Large intestine (tissue), 3 donors: ENCODE results near the gene SMURF1. TPM values are rescaled to one million over a fixed set of nuclear protein-coding genes. Genes with fewer than 3 reads are reported as not detected.
A peak's percentile ranks its signal among the peaks of the same experiment; 100 is the strongest.
"Not testable (repeated sequence)": the region's sequence is repeated elsewhere in the genome, so short reads cannot be mapped to it uniquely, and the experiment has no call there.

Experiments
- DNase-seq, 2 donors: peaks; one replicate each; pipeline versions ENCODE4 v3.0.0 to v3.0.0-alpha.2; 2013
- H3K27ac ChIP-seq: one replicate; pipeline ENCODE4 v1.5.1; 2013; ENCODE audit warnings: low read length
- H3K27me3 ChIP-seq: 2 replicates; pipeline ENCODE4 v1.6.1; 2013; ENCODE audit warnings: low read length; ENCODE audit not compliant: control insufficient read depth, insufficient read depth
- H3K36me3 ChIP-seq: 2 replicates; pipeline ENCODE4 v1.6.1; 2013; ENCODE audit warnings: low read length; ENCODE audit not compliant: control insufficient read depth, insufficient read depth
- H3K4me1 ChIP-seq: one replicate; pipeline ENCODE4 v1.6.1; 2013; ENCODE audit warnings: low read length; ENCODE audit not compliant: control insufficient read depth, insufficient read depth
- H3K4me3 ChIP-seq: one replicate; pipeline ENCODE4 v1.5.1; 2013; ENCODE audit warnings: low read length
- H3K9me3 ChIP-seq: one replicate; pipeline ENCODE4 v1.6.1; 2013; ENCODE audit warnings: mild to moderate bottlenecking, low read depth, low read length, moderate library complexity; ENCODE audit not compliant: control insufficient read depth
- WGBS: methylation state at CpG from one replicate; pipeline ENCODE4 v1.1.5; 2013; ENCODE audit warnings: low lambda C conversion rate; ENCODE audit not compliant: insufficient coverage; 5-methylcytosine and 5-hydroxymethylcytosine counted together
- polyA plus RNA-seq: library from polyadenylated mRNA; unstranded; fragments of 120-200 nt; gene quantifications from one replicate; pipeline ENCODE4 v1.2.1, GENCODE V29; 2013

Gene SMURF1
- polyA plus RNA-seq, 1 donor = 14.5 TPM

- Histone ChIP-seq H3K4me1 (peaks cover 19% of the 10 kb centered on the region), H3K27me3 (no peaks in the 10 kb centered on the region), H3K36me3 (no peaks in the 10 kb centered on the region), H3K4me3 (no peak overlapping the region), H3K9me3 (no peaks in the 10 kb centered on the region), H3K27ac (no peak overlapping the region)
- no peak for DNase-seq
- 60% methylated on average over 1 of the region's 4 CpGs for WGBS
These were observed 27.8 kb upstream of the SMURF1 start for GRCh38 chr7:99171731-99172130.

- H3K4me1 ChIP-seq = peaks cover 19% of the 10 kb centered on the region
- peak overlapping the region; percentile 68 for H3K27ac ChIP-seq
- H3K36me3 ChIP-seq = no peaks in the 10 kb centered on the region
- no peak overlapping the region for H3K4me3 ChIP-seq
- H3K9me3 ChIP-seq = no peaks in the 10 kb centered on the region
- 20% methylated on average over 1 of the region's 3 CpGs for WGBS
- no peaks in the 10 kb centered on the region for H3K27me3 ChIP-seq
- peak; percentile 85 to 91 for DNase-seq
These were observed 26.8 kb upstream of the SMURF1 start for GRCh38 chr7:99170730-99171074.

GRCh38 chr7:99170065-99170729 is 26.3 kb upstream of the SMURF1 start:
- Histone ChIP-seq H3K4me3 (no peak overlapping the region), H3K27ac (peak overlapping the region; percentile 68), H3K9me3 (no peaks in the 10 kb centered on the region), H3K4me1 (peaks cover 19% of the 10 kb centered on the region), H3K27me3 (no peaks in the 10 kb centered on the region), H3K36me3 (no peaks in the 10 kb centered on the region)
- WGBS = 86% methylated on average over 2 of the region's 6 CpGs
- DNase-seq = no peak

- no peak overlapping the region for H3K4me3 ChIP-seq
- H3K4me1 ChIP-seq = peaks cover 8% of the 10 kb centered on the region
- no peak overlapping the region for H3K27ac ChIP-seq
- DNase-seq = no peak
- H3K9me3 ChIP-seq = no peaks in the 10 kb centered on the region
- H3K27me3 ChIP-seq = no peaks in the 10 kb centered on the region
- no peaks in the 10 kb centered on the region for H3K36me3 ChIP-seq
- no CpG with 5 or more reads among the region's 8 CpGs for WGBS
These were observed 23.2 kb upstream of the SMURF1 start for GRCh38 chr7:99167072-99167471.

GRCh38 chr7:99165816-99166215 is 21.9 kb upstream of the SMURF1 start:
- no peak for DNase-seq
- H3K27me3 ChIP-seq = no peaks in the 10 kb centered on the region
- no peak overlapping the region for H3K27ac ChIP-seq
- no CpG with 5 or more reads among the region's 3 CpGs for WGBS
- no peaks in the 10 kb centered on the region for H3K36me3 ChIP-seq
- H3K4me3 ChIP-seq = no peak overlapping the region
- H3K9me3 ChIP-seq = no peaks in the 10 kb centered on the region
- H3K4me1 ChIP-seq = peaks cover under 1% of the 10 kb centered on the region

GRCh38 chr7:99163669-99164068 is 19.8 kb upstream of the SMURF1 start:
- H3K27ac ChIP-seq, H3K36me3 ChIP-seq, H3K4me3 ChIP-seq, H3K4me1 ChIP-seq, H3K9me3 ChIP-seq, DNase-seq, H3K27me3 ChIP-seq: not testable (repeated sequence)
- WGBS = 100% methylated on average over 1 of the region's 4 CpGs

GRCh38 chr7:99156649-99157048 is 12.7 kb upstream of the SMURF1 start:
- no peaks in the 10 kb centered on the region for H3K36me3 ChIP-seq
- DNase-seq = no peak

GRCh38 chr7:99155211-99155610 is 11.3 kb upstream of the SMURF1 start:
- Histone ChIP-seq H3K27me3 (no peaks in the 10 kb centered on the region), H3K9me3 (no peaks in the 10 kb centered on the region), H3K36me3 (no peaks in the 10 kb centered on the region), H3K4me3 (no peak overlapping the region), H3K27ac (no peak overlapping the region), H3K4me1 (no peaks in the 10 kb centered on the region)
- DNase-seq = no peak
- WGBS = no CpG with 5 or more reads among the region's 1 CpG

More at GRCh38 chr7:99156649-99157048, 12.7 kb upstream of the SMURF1 start:
- no peaks in the 10 kb centered on the region for H3K27me3 ChIP-seq
- no peak overlapping the region for H3K27ac ChIP-seq
- no peaks in the 10 kb centered on the region for H3K4me1 ChIP-seq
- no peaks in the 10 kb centered on the region for H3K9me3 ChIP-seq
- no peak overlapping the region for H3K4me3 ChIP-seq

- 80% methylated on average over 1 of the region's 4 CpGs for WGBS
- Histone ChIP-seq H3K4me3 (no peak overlapping the region), H3K9me3 (peaks cover 2% of the 10 kb centered on the region), H3K27ac (no peak overlapping the region), H3K27me3 (no peaks in the 10 kb centered on the region), H3K36me3 (no peaks in the 10 kb centered on the region), H3K4me1 (peaks cover 2% of the 10 kb centered on the region)
- no peak for DNase-seq
These were observed 3.1 kb upstream of the SMURF1 start for GRCh38 chr7:99146979-99147378.

- Histone ChIP-seq H3K9me3 (peaks cover 2% of the 10 kb centered on the region), H3K36me3 (no peaks in the 10 kb centered on the region), H3K27ac (peak overlapping the region; percentile 46), H3K27me3 (no peaks in the 10 kb centered on the region), H3K4me3 (peak overlapping the region; percentile 49), H3K4me1 (peaks cover 6% of the 10 kb centered on the region)
- no peak for DNase-seq
- WGBS = no CpG with 5 or more reads among the region's 46 CpGs
These were observed 421 bp downstream of the SMURF1 start for GRCh38 chr7:99143521-99143852.

- peaks cover 6% of the 10 kb centered on the region for H3K4me1 ChIP-seq
- peak; percentile 84 to 86 for DNase-seq
- no peaks in the 10 kb centered on the region for H3K27me3 ChIP-seq
- 48% methylated on average over 4 of the region's 33 CpGs for WGBS
- H3K9me3 ChIP-seq = peaks cover 2% of the 10 kb centered on the region
- H3K36me3 ChIP-seq = no peaks in the 10 kb centered on the region
- peak overlapping the region; percentile 49 for H3K4me3 ChIP-seq
- peak overlapping the region; percentile 92 for H3K27ac ChIP-seq
These were observed 984 bp downstream of the SMURF1 start for GRCh38 chr7:99142727-99143520.
